Measurements from ENCODE around the gene FBXW10B.
"Not testable (repeated sequence)": the region's sequence is repeated elsewhere in the genome, so short reads cannot be mapped to it uniquely, and the experiment has no call there.

FBXW10B gene

GRCh38 chr17:15590844-15591243 is 28.7 kb downstream of the FBXW10B start:
- DNase-seq (ENCODE audit: low read depth); H3K4me3 ChIP-seq (ENCODE audit: low read depth, low read length): not testable (repeated sequence)

- DNase-seq (ENCODE audit: low read depth); H3K4me3 ChIP-seq (ENCODE audit: low read depth, low read length): not testable (repeated sequence)
Measured at GRCh38 chr17:15589544-15590536, 29.7 kb downstream of the FBXW10B start.

- peak; percentile 14 for DNase-seq (ENCODE audit: low read depth)
- not testable (repeated sequence) for H3K4me3 ChIP-seq (ENCODE audit: low read depth, low read length)
Measured at GRCh38 chr17:15588017-15588416, 31.5 kb downstream of the FBXW10B start.

GRCh38 chr17:15583313-15583712 is 36.2 kb downstream of the FBXW10B start:
- not testable (repeated sequence) for DNase-seq (ENCODE audit: low read depth)

GRCh38 chr17:15581462-15581861 is 38.0 kb downstream of the FBXW10B start:
- not testable (repeated sequence) for DNase-seq (ENCODE audit: low read depth); H3K4me3 ChIP-seq (ENCODE audit: low read depth, low read length)

More at GRCh38 chr17:15583313-15583712, 36.2 kb downstream of the FBXW10B start:
- not testable (repeated sequence) for H3K4me3 ChIP-seq (ENCODE audit: low read depth, low read length)

- DNase-seq (ENCODE audit: low read depth); H3K4me3 ChIP-seq (ENCODE audit: low read depth, low read length): not testable (repeated sequence)
Measured at GRCh38 chr17:15576848-15577247, 42.7 kb downstream of the FBXW10B start.

- not testable (repeated sequence) for H3K4me3 ChIP-seq (ENCODE audit: low read depth, low read length); DNase-seq (ENCODE audit: low read depth)
Measured at GRCh38 chr17:15574660-15575059, 44.8 kb downstream of the FBXW10B start.

GRCh38 chr17:15573870-15574269 is 45.6 kb downstream of the FBXW10B start:
- TF ChIP-seq CTCF (conservative IDR thresholded peaks at IDR 0.05; ENCODE audit: low read depth, low read length): peak; percentile 15
- H3K4me3 ChIP-seq (ENCODE audit: low read depth, low read length): not testable (repeated sequence)
- DNase-seq (ENCODE audit: low read depth): peak; percentile 66

Data from choroid plexus epithelial cell (primary cell).